Activated CD4-positive, alpha-beta T cell treated with anti-CD3 and anti-CD28 coated beads, Interleukin-2, amount 50 U/mL, for 4 hours (primary cell): ENCODE results near the gene ADGRV1.

ENCODE experiments used
- DNase-seq, 2 experiments: peaks; one replicate each; pipeline ENCODE4 v3.0.0-alpha.2; 2020

Gene ADGRV1

DNA sequence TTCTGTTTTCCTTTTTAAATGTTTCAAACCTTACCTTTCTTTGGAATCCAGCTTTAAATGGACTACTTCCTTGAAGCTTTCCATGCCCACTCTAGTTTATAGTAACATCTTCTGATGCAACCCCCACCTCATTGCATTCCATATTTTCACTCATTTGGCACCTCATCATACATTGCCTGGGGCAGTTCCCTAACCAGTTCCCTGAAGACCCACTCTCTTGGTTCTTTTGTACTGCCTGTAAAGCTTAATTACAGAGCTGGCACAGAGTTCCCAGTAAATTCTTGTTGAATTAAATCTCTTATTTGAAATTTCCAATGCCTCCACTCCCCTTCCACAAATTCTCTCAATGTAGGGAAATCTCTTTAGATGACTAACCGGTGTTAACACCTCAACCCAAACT is 567.3 kb downstream of the ADGRV1 start:
- DNase-seq, result no peak

- no peak for DNase-seq
Measured at GRCh38 chr5:91126448-91126847, 567.9 kb downstream of the ADGRV1 start.

- DNase-seq, result no peak
Measured at GRCh38 chr5:91126888-91127287, 568.3 kb downstream of the ADGRV1 start.

DNA sequence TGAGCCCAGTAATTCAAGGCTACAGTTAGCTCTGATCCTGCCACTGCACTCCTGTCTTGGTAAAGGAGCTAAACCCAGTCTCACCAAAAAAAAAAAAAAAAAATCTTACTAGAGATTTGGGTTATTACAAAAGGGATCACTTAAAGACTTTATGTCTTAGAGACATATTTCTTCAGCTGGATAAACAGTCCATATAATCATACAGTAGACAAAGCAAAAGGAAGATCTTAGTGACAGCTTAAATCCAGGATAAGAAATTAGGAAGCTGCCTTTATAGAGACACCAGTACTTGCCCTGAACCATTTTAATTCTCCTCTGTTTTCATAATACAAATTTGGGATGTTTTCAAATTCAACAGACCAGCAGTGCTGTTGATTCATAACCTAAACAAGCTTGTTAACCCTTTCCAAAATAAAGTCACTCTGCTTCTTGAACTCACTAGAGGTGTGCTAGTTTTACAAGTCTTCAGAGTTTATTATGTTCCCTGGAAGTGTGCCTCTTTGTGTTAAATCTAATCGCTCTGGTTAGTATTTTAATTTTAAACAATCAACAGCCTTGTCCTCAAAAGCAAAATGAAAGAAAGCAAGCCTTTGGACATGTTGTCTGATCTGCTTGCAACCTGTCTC is 569.0 kb downstream of the ADGRV1 start:
- no peak for DNase-seq

DNA sequence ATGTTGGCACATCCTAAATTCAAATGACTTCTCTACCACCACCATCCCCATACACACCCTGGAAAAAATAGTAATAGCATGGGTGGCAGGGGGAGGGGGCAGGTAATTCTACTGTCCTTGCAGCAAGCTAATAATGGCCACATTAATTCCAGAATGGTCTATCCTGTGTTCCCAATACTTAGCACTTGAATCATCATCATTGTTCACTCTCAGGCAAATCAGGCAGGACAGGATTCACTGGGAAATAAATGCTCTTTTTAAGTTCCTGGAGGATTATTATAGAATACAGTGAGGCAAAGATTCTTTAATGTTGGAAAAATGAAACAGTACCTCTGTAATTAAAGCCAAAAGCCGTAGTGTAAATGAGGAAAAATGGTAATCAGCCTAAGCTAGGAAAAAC is 570.0 kb downstream of the ADGRV1 start:
- no peak for DNase-seq

DNA sequence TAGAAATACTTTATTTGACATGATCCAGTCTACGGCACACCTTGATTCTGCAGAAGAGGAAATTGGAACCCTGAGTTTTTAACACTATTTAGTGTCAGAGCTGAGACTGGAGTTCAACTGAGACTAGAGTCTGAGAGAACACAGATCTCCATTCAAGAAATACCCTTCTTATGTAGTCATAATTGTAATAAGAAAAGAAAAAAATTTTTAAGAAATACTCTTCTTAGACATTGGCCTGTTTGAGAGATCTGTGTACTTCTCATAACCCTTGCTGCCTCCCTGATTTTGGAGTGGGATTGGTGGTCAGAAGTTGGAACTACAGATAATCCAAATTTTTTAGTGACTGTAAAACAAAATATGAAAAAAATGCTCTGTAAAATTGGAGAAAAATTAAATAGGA is 571.2 kb downstream of the ADGRV1 start:
- DNase-seq, result no peak

- DNase-seq, result no peak
Measured at GRCh38 chr5:91130759-91131158, 572.2 kb downstream of the ADGRV1 start.

DNA sequence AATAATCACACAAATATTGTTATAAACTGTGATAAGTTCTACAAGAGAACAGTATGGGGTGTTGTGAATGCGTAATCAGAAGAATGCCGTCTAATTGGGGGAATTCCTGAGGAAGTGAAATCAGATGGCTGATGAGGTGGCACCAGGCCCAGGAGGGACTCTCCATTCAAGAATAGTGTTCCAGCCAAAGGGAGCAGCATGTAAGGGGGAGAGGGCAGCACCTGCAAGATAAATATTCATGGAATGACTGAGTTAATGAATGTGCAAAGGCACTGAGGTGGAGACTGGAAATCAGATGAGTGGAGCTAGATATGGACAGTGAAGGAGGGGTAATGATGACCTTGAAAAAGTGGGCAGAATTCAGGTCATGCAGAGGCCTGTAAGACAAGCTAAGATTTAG is 574.0 kb downstream of the ADGRV1 start:
- no peak for DNase-seq

- DNase-seq, result no peak
Measured at GRCh38 chr5:91133183-91133582, 574.6 kb downstream of the ADGRV1 start.

GRCh38 chr5:91135475-91136248 is 577.1 kb downstream of the ADGRV1 start:
- DNase-seq, result no peak

GRCh38 chr5:91136271-91136670 is 577.7 kb downstream of the ADGRV1 start:
- DNase-seq, result no peak

GRCh38 chr5:91137647-91138046 is 579.0 kb downstream of the ADGRV1 start:
- DNase-seq, result no peak

GRCh38 chr5:91139572-91140200 is 581.1 kb downstream of the ADGRV1 start:
- DNase-seq, result no peak

DNA sequence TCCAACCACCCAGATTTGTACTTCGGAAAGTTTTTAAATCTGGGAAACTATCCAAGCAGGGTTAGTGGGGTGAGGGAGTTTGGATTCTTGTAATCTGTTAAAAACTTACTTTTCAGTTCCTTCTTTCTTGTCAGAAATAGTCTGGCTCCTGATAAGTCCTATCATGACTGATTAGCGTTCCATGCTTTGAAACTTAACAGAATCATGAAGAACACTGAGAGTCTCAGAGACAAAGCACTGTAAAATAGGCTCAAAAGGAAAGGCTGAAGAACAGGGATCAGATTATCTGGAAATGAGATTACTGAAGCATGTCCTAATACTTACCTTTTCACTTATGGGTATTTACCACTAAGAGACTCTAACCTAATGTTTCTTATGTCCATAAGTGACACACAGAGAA is 582.1 kb downstream of the ADGRV1 start:
- DNase-seq, result no peak

GRCh38 chr5:91141642-91142041 is 583.0 kb downstream of the ADGRV1 start:
- DNase-seq, result no peak

GRCh38 chr5:91142386-91142785 is 583.8 kb downstream of the ADGRV1 start:
- no peak for DNase-seq

- DNase-seq, result no peak
Measured at GRCh38 chr5:91142819-91143218, 584.2 kb downstream of the ADGRV1 start.

DNA sequence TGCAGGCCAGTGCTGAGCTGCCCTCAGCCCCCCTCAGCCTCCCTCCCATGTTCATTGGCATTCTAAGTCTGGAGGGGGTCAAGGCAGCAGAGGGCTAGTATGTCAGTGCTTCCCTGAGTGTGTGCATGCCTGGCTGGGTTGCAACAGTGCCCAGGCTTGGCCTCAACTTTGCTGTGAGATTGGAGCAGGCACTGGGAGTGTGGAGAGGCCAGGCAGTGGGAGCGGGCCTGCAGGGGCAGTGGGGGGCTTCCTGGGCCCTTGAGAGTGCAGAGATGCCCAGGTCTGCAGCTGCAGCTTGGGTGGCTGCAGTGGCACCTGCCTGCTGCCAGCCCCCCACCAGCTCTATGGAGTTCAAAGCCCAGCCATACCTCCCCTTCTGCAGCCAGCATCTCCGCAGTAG is 585.2 kb downstream of the ADGRV1 start:
- no peak for DNase-seq

GRCh38 chr5:91144491-91145332 is 586.1 kb downstream of the ADGRV1 start:
- DNase-seq, result no peak

GRCh38 chr5:91145333-91145620 is 586.7 kb downstream of the ADGRV1 start:
- DNase-seq, result no peak

- DNase-seq, result no peak
Measured at GRCh38 chr5:91146230-91146629, 587.6 kb downstream of the ADGRV1 start.

DNA sequence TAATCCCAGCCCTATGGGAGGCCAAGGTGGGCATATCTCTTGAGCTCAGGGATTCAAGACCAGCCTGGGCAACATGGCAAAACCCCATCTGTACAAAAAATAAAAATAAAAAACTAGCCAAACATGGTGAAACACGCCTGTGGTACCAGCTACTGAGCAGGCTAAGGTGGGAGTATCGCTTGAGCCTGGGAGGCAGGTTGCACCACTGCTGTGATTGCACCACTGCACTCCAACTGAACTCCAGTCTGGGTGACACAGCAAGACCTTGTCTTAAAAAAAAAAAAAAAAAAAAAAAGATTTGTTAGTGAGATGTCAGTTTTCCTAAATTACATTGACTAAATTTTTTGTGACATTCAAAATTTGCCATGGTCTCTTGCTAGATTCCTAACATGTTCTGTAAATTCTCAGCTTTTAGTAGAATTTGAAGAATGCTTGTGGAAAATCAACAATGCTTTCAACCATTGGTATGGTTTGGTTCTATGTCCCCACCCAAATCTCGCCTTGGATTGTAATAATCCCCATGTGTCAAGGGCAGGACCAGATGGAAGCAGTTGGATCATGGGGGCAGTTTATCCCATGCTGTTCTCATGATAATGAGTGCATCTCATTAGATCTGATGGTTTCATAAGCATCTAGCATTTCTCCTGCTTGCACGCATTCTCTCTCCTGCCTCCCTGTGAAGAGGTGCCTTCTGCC is 588.5 kb downstream of the ADGRV1 start:
- no peak for DNase-seq

DNA sequence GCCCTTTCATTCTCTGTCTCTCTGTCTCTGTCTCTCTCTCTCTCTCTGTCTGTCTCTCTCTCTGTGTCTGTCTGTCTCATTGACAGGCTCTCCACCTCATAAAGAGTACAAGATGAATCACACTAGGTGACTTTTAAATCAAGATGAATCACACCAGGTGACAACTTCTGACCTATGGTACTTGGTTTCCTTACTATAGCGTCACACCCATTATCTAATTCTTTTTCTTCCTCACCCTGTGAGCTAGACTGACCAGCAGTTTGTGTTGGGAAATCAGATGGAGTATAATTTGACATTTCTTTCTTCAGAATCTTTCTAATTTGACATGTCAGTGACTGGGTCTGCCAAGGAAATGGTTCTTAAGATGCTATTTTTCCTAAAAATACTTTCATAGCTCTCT is 591.6 kb downstream of the ADGRV1 start:
- DNase-seq, result no peak
